HG02759 (cell line): ENCODE measurements around the gene MTA3.

Experiments used
- ATAC-seq: cut with Tn5 transposase; IDR thresholded peaks from one replicate; pipeline ENCODE4 v1.9.1; 2021; ENCODE audit warnings: mild to moderate bottlenecking, moderate library complexity; ENCODE audit not compliant: unreplicated experiment

Gene MTA3

DNA sequence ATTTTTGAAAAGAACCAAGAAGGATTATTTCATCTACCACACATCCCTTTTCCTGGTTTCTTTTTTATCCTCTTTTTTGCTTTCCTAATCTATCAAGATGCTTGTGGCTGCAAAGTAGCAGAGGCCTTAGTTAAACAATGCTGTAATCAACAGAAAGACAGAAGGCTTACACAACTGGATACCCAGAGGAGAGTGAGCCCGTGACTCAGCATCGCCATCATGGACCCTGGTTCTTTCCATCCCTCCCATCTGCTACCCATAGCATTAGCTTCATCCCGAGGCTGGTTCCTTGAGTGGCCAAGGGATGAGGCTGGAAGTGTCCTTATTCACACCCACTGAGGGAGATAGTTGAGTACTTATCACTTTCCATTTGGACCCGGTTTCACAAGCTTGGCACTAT, 231.4 kb downstream of the MTA3 start:
- no peak for ATAC-seq

DNA sequence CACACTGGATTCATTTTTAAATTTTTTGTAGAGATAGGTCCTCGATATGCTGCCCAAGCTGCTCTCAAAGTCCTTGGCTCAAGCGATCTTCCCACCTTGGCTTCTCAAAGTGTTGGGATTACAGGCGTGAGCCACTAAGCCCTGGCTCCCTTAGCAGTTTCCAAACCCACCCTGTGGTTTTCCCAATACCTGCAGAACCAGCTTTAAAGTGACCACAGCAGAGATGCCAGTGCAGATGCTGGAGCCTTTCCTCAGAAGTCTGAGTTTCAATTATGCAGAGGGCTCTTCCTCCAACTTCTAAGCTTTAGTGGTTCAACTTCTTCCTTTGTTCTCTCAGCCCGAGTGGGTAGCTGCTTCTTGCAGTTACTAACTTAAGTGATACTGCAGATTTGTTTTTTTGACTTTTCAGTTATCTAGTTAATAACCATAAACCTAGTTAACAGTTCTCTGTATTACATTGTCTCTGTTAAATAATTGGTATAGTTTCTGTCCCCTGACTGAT, 232.1 kb downstream of the MTA3 start:
- ATAC-seq, result no peak

DNA sequence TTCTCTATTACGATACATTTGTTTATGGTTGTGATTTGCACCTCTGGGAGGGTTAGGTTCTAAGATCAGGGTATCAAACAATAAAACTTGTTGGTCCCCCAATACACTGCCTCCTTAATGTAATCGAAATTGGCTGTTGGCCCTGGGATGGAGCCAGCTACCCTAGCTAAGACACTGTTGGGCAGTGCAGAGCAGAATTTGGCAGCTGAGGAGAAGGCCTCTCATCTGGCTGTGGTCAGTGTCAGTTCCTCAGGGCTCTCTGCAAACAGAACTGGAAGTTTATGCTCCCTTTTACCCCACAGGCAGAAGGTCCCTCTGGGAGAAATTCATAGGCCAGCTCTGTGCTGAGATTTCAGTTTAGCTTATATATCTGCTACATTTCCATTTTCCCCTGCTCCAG, 232.5 kb downstream of the MTA3 start:
- no peak for ATAC-seq

DNA sequence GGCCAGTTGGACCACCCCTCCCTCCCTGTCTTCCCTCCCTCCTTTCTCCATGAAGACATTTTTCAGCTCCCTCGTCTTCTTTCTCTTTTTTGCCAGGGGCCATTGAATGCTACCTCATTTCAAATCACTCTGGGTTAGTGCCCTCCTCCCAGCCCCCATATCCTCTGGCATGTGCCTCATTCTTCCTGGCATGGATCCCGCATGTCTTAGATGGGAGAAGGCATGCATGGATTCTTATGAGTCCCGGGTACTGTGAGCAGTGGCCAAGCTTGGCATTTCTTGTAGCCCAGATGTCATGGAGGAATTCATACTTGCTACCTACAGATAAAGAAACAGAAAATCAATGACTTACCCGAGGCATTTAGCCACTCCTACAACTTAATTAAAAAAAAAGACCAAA, 232.9 kb downstream of the MTA3 start:
- no peak for ATAC-seq

DNA sequence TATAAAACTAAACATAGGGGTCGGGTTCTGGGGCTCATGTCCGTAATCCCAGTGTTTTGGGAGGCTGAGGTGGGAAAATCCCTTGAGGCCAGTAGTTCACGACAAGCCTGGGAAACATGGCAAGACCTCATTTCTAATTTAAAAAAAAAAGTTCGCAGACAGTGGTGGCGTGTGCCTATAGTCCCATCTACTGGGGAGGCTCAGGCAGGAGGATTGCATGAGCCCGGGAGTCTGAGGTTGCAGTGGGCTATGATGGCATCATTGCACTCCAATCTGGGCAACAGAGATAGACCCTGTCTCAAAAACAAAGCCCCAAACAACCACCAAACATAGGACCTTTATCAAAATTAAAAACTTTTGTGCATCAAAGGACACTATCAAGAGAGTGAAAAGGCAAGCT, 233.7 kb downstream of the MTA3 start:
- ATAC-seq, result no peak

DNA sequence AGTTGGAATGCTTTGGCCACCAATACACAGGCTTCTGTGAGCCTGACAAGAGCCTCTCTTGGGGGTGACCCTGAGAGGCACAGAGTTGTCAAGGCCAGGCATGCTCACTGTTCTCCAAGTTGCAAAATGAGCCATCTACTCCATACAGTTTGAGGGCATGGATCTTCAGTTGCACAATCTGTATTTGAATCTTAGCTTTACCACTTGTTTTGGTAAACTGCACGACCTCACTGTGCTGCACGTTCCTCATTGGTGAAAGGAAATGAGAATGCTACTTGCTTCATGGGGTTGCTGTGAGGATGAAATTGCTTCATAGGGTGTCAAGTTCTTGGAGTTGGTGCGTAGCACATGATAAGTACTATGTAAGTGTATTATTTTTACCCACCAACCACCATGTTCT, 235.9 kb downstream of the MTA3 start:
- no peak for ATAC-seq

DNA sequence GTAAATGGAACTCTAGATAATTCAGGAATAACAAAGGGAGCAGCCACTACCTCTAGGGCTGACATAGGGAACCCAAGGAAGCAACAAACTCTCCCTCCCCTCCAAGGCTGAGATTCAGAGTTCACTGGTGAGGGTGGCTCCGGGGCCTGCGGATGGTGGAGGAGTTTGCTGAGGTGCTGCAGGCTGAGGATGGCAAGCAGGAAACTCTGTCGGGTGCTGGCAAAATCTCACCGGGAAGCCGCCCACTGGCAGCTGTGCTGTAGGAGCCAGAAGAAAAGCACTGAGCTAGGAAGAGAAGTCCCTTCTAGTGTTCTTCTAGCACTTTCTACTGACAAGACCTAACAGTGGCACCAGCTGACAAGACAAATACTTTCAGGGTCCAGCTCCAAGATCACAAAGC, 236.5 kb downstream of the MTA3 start:
- no peak for ATAC-seq
